ENCODE results near the gene GDI2. TPM values are rescaled to one million over a fixed set of nuclear protein-coding genes. Genes with fewer than 3 reads are reported as not detected.

Gene GDI2
- total and polyA plus RNA-seq, 9 of the 15 experiments (the other 6 are each of a cell fraction or from before 2014, with no cell fraction given), result 262 to 424 (median 287) TPM

DNA sequence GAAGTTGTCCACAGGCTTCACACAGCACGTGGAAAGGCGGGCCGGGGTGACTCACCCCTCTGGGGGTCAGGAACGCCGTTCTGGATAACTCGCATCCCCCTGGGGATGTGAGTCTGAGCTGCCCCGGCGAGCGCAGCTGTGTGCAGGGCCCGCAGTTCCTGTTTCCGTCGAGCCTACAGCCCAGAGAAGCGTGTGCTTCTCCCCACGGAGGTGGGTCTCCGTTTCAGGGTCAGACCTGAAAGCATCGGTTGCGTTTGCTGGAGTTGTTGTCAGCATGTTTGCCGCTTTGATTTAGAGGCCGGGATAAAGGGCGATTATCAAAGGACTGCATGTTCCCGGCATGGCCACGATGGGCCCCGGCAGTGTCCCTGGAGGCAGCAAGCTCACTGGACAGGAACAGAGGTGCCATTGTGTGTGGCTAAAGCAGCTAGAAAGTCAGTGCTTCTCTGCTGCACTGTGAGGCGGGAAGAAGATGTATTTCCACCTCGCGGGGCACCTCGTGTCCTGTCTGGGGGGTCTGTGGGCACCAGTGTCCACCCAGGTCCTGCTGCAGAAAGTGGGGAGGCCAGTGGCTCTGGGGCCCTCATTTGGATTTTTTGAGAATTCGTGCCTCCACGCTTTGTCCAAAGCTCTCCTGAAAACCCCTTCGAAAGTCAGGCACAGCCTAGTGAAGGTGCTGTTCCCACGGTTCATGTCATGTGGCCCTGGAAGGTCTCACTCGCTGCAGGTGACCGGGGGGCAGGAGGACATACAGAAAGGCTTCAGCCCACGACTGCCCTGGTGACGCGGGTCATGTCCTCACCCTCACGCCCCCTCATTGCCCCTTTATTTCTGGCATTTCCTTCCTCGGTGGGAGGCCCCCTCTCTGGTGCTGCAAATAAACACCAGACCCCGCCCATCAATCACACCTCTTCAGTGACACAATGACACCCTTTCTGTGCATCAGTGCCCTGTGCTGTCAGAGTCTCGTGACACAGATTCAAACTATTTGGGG, 27.4 kb upstream of the GDI2 start:
- intact Hi-C loops (cut with micrococcal nuclease), result no loop called here
- Histone ChIP-seq H3K4me2 (ENCODE audit: insufficient read depth, low read length) (peak overlapping the region; percentile 24), H3K27me3 (ENCODE audit: control insufficient read depth in 2 of 2, insufficient read depth in 2 of 2, low read length in 2 of 2) (no peaks in the 10 kb centered on the region), H3K9me1 (ENCODE audit: control insufficient read depth, insufficient read depth, low read length) (no peaks in the 10 kb centered on the region), H3K9me3 (replicated peaks; ENCODE audit: control insufficient read depth, insufficient read depth, low read depth, low read length) (no peaks in the 10 kb centered on the region), H4K20me1 (replicated peaks; ENCODE audit: control insufficient read depth, insufficient read depth, low read length) (no peaks in the 10 kb centered on the region), H3K4me1 (replicated peaks in 1 of 2; ENCODE audit: control insufficient read depth in 2 of 2, insufficient read depth in 2 of 2, low read length in 2 of 2) (peaks cover 7 to 9% of the 10 kb centered on the region in 2 experiments), H3K36me3 (ENCODE audit: control insufficient read depth, insufficient read depth, low read length) (no peaks in the 10 kb centered on the region), H3K27ac (ENCODE audit: extremely low read depth, low read depth, low read length) (no peak overlapping the region), H3K79me2 (ENCODE audit: control insufficient read depth, insufficient read depth, low read length) (no peaks in the 10 kb centered on the region), H2AFZ (ENCODE audit: low read depth, low read length) (peak overlapping the region; percentile 86), H3K9ac (ENCODE audit: insufficient read depth in 1 of 2, low read depth in 2 of 2, low read length in 2 of 2) (peak overlapping the region in 1 of 2 experiments; percentile 56; a peak in 2 of 4 replicates), H3K4me3 (no peak overlapping the region)
- CTCF ChIA-PET (ENCODE audit: low intra/inter-chr PET ratio), result no interaction called here
- no peak for DNase-seq (ENCODE audit: extremely low read depth in 1 of 4, low spot score in 3 of 4)
- no peak; the same call in 2 of the 3 replicates for ATAC-seq
- in situ Hi-C loops (cut with MboI), result no loop called here
- no peak for FAIRE-seq
- POLR2A ChIA-PET, result interaction anchor here (1.2 kb wide), 1 partner anchor 12 kb away, joined by 3 read pairs; no protein-coding TSS in a partner anchor
- WGBS (ENCODE audit: insufficient coverage, low coverage, missing lambda C conversion rate), result 37% methylated on average over 40 of the region's 40 CpGs
- BruUV-seq (replicated peaks), result no TSS peak
- TF ChIP-seq EP400 (IDR thresholded peaks at IDR 0.05) (no peak), ZNF3 (CRISPR knock-in tag; IDR thresholded peaks at IDR 0.05) (no peak), MTA2 (IDR thresholded peaks at IDR 0.05; ENCODE audit: low read depth) (no peak), ZSCAN29 (IDR thresholded peaks at IDR 0.05) (no peak), POU5F1 (IDR thresholded peaks at IDR 0.05; ENCODE audit: borderline replicate concordance, low read depth, low read length, partially characterized antibody) (no peak), CHCHD3 (CRISPR knock-in tag; IDR thresholded peaks at IDR 0.05) (no peak), TRIM24 (IDR thresholded peaks at IDR 0.05) (no peak), DNMT1 (IDR thresholded peaks at IDR 0.05) (no peak), SPI1 (IDR thresholded peaks at IDR 0.05; ENCODE audit: borderline replicate concordance, low read depth, low read length) (peak; percentile 81), KDM1A (IDR thresholded peaks at IDR 0.05) (0 out of 4 replicates have a peak, but pooled peaks of 1 of the 2 experiments have one; percentile 23), TGIF2 (CRISPR knock-in tag; IDR thresholded peaks at IDR 0.05) (no peak), CXXC5 (CRISPR knock-in tag; IDR thresholded peaks at IDR 0.05) (no peak), ZNF232 (CRISPR knock-in tag; IDR thresholded peaks at IDR 0.05) (no peak), RNF2 (IDR thresholded peaks at IDR 0.05) (no peak), ELF2 (CRISPR knock-in tag; IDR thresholded peaks at IDR 0.05) (no peak)
- TF ChIP-seq, protein P1, sequence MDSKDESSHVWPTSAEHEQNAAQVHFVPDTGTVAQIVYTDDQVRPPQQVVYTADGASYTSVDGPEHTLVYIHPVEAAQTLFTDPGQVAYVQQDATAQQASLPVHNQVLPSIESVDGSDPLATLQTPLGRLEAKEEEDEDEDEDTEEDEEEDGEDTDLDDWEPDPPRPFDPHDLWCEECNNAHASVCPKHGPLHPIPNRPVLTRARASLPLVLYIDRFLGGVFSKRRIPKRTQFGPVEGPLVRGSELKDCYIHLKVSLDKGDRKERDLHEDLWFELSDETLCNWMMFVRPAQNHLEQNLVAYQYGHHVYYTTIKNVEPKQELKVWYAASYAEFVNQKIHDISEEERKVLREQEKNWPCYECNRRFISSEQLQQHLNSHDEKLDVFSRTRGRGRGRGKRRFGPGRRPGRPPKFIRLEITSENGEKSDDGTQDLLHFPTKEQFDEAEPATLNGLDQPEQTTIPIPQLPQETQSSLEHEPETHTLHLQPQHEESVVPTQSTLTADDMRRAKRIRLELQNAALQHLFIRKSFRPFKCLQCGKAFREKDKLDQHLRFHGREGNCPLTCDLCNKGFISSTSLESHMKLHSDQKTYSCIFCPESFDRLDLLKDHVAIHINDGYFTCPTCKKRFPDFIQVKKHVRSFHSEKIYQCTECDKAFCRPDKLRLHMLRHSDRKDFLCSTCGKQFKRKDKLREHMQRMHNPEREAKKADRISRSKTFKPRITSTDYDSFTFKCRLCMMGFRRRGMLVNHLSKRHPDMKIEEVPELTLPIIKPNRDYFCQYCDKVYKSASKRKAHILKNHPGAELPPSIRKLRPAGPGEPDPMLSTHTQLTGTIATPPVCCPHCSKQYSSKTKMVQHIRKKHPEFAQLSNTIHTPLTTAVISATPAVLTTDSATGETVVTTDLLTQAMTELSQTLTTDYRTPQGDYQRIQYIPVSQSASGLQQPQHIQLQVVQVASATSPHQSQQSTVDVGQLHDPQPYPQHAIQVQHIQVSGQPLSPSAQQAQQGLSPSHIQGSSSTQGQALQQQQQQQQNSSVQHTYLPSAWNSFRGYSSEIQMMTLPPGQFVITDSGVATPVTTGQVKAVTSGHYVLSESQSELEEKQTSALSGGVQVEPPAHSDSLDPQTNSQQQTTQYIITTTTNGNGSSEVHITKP (IDR thresholded peaks at IDR 0.05; ENCODE audit: partially characterized antibody), result peak; percentile 37
- TF ChIP-seq, protein P2, sequence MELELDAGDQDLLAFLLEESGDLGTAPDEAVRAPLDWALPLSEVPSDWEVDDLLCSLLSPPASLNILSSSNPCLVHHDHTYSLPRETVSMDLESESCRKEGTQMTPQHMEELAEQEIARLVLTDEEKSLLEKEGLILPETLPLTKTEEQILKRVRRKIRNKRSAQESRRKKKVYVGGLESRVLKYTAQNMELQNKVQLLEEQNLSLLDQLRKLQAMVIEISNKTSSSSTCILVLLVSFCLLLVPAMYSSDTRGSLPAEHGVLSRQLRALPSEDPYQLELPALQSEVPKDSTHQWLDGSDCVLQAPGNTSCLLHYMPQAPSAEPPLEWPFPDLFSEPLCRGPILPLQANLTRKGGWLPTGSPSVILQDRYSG (tag; conservative IDR thresholded peaks at IDR 0.05; ENCODE audit: low read depth), result no peak
- TF ChIP-seq, protein P3, sequence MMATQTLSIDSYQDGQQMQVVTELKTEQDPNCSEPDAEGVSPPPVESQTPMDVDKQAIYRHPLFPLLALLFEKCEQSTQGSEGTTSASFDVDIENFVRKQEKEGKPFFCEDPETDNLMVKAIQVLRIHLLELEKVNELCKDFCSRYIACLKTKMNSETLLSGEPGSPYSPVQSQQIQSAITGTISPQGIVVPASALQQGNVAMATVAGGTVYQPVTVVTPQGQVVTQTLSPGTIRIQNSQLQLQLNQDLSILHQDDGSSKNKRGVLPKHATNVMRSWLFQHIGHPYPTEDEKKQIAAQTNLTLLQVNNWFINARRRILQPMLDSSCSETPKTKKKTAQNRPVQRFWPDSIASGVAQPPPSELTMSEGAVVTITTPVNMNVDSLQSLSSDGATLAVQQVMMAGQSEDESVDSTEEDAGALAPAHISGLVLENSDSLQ (IDR thresholded peaks at IDR 0.05), result peak; percentile 59

All from K562 (cell line).